Measurements from ENCODE around the gene FCHSD2.

GRCh38 chr11:73070653-73071052, 71.5 kb downstream of the FCHSD2 start:
- TF ChIP-seq CTCF (IDR thresholded peaks at IDR 0.05) (no peak), POLR2A (IDR thresholded peaks at IDR 0.05; ENCODE audit: low read depth) (no peak), POLR2AphosphoS5 (IDR thresholded peaks at IDR 0.05) (no peak)
